ENCODE results near the gene GSTM1.

GRCh38 chr1:109721042-109721441 is 33.4 kb downstream of the GSTM1 start:
- TF ChIP-seq POLR2A (IDR thresholded peaks at IDR 0.05; ENCODE audit: low read depth, low read length) (no peak), POLR2AphosphoS5 (IDR thresholded peaks at IDR 0.05; ENCODE audit: low read depth, low read length) (no peak), TAF1 (IDR thresholded peaks at IDR 0.05; ENCODE audit: low read depth, low read length) (no peak), PAX5 (IDR thresholded peaks at IDR 0.05; ENCODE audit: insufficient read depth, low read length, severe bottlenecking) (no peak), SPI1 (IDR thresholded peaks at IDR 0.05; ENCODE audit: low read depth, low read length) (no peak), POU2F2 (IDR thresholded peaks at IDR 0.05; ENCODE audit: low read depth, low read length) (no peak)
